Activated CD4-positive, alpha-beta T cell treated with anti-CD3 and anti-CD28 coated beads, Interleukin-2, amount 10 ng/mL, durations not matched to agents 7 days and 5 days (primary cell): Measurements from ENCODE around the gene SENP7. TPM values are rescaled to one million over a fixed set of nuclear protein-coding genes. Genes with fewer than 3 reads are reported as not detected.

Experiments
- CTCF ChIA-PET: fragments of 350-600 bp; sonication (Branson Sonifier 250); formaldehyde crosslinking; loops from one replicate; lab custom pipeline; 2021; ENCODE audit warnings: antibody characterized with exemption; lab: Charles Lee
- POLR2A ChIA-PET: fragments of 350-600 bp; sonication (Branson Sonifier 250); formaldehyde crosslinking; loops from one replicate; lab custom pipeline; 2021; ENCODE audit warnings: antibody characterized with exemption; lab: Charles Lee
- DNase-seq: peaks from one replicate; pipeline ENCODE4 v3.0.0-alpha.2; 2020
- H3K27ac Mint-ChIP-seq: one replicate; pipeline ENCODE4 v1.8.0; 2021; ENCODE audit warnings: mild to moderate bottlenecking, moderate library complexity, mixed read lengths
- H3K27me3 Mint-ChIP-seq: one replicate; pipeline ENCODE4 v1.8.0; 2021; ENCODE audit warnings: mixed read lengths
- H3K36me3 Mint-ChIP-seq: one replicate; pipeline ENCODE4 v1.8.0; 2021; ENCODE audit warnings: low read depth, mixed read lengths
- H3K4me1 Mint-ChIP-seq: one replicate; pipeline ENCODE4 v1.8.0; 2021; ENCODE audit warnings: mixed read lengths
- H3K4me3 Mint-ChIP-seq: one replicate; pipeline ENCODE4 v1.8.0; 2021; ENCODE audit warnings: mild to moderate bottlenecking, moderate library complexity, mixed read lengths
- H3K9me3 Mint-ChIP-seq: one replicate; pipeline ENCODE4 v1.8.0; 2021; ENCODE audit warnings: mixed read lengths
- total RNA-seq, 2 experiments: library from RNA; stranded (reverse); gene quantifications; one replicate each; pipeline ENCODE4 v1.2.3, GENCODE V29; 2021

The SENP7 gene
- total RNA-seq, 2 experiments from 2014 or later, result 32.1 to 34.2 TPM

- Mint-ChIP-seq H3K27me3 (no peaks in the 10 kb centered on the region), H3K4me3 (no peak overlapping the region), H3K4me1 (peaks cover 2% of the 10 kb centered on the region), H3K9me3 (peaks cover 22% of the 10 kb centered on the region), H3K36me3 (peaks cover 8% of the 10 kb centered on the region), H3K27ac (no peak overlapping the region)
- CTCF ChIA-PET, result no interaction called here
- POLR2A ChIA-PET, result no interaction called here
- no peak for DNase-seq
Measured at GRCh38 chr3:101303836-101304235, 209.2 kb downstream of the SENP7 start.

GRCh38 chr3:101303089-101303731, 209.8 kb downstream of the SENP7 start:
- H3K9me3 Mint-ChIP-seq, result peaks cover 19% of the 10 kb centered on the region
- H3K27ac Mint-ChIP-seq, result no peak overlapping the region
- peaks cover 4% of the 10 kb centered on the region for H3K36me3 Mint-ChIP-seq
- POLR2A ChIA-PET, result no interaction called here
- no peak for DNase-seq
- no peaks in the 10 kb centered on the region for H3K27me3 Mint-ChIP-seq
- CTCF ChIA-PET, result no interaction called here
- peaks cover 2% of the 10 kb centered on the region for H3K4me1 Mint-ChIP-seq
- no peak overlapping the region for H3K4me3 Mint-ChIP-seq

- no peak for DNase-seq
- Mint-ChIP-seq H3K4me3 (no peak overlapping the region), H3K27me3 (no peaks in the 10 kb centered on the region), H3K36me3 (peaks cover 1% of the 10 kb centered on the region), H3K9me3 (peaks cover 19% of the 10 kb centered on the region), H3K4me1 (peaks cover 2% of the 10 kb centered on the region), H3K27ac (no peak overlapping the region)
- POLR2A ChIA-PET, result no interaction called here
- CTCF ChIA-PET, result interaction anchor here (1.0 to 1.2 kb wide), 2 partner anchors 11 to 18 kb away, joined by 3 to 5 read pairs; no protein-coding TSS in a partner anchor
Measured at GRCh38 chr3:101300073-101300472, 212.9 kb downstream of the SENP7 start.

- ChIA-PET CTCF (no interaction called here), POLR2A (no interaction called here)
- no peak for DNase-seq
- Mint-ChIP-seq H3K27me3 (no peaks in the 10 kb centered on the region), H3K9me3 (peaks cover 5% of the 10 kb centered on the region), H3K4me1 (no peaks in the 10 kb centered on the region), H3K27ac (no peak overlapping the region), H3K4me3 (no peak overlapping the region), H3K36me3 (peaks cover 1% of the 10 kb centered on the region)
Measured at GRCh38 chr3:101292027-101292426, 221.0 kb downstream of the SENP7 start.

GRCh38 chr3:101288294-101288693, 224.7 kb downstream of the SENP7 start:
- no peaks in the 10 kb centered on the region for H3K27me3 Mint-ChIP-seq
- no peak overlapping the region for H3K27ac Mint-ChIP-seq
- H3K4me3 Mint-ChIP-seq, result no peak overlapping the region
- H3K9me3 Mint-ChIP-seq, result no peaks in the 10 kb centered on the region
- CTCF ChIA-PET, result no interaction called here
- no peaks in the 10 kb centered on the region for H3K4me1 Mint-ChIP-seq
- no peaks in the 10 kb centered on the region for H3K36me3 Mint-ChIP-seq
- DNase-seq, result no peak
- POLR2A ChIA-PET, result no interaction called here

- ChIA-PET POLR2A (no interaction called here), CTCF (interaction anchor here (1.3 kb wide), 1 partner anchor 28 kb away, joined by 3 read pairs; no protein-coding TSS in a partner anchor)
- H3K27ac Mint-ChIP-seq, result no peak overlapping the region
- H3K27me3 Mint-ChIP-seq, result no peaks in the 10 kb centered on the region
- H3K9me3 Mint-ChIP-seq, result no peaks in the 10 kb centered on the region
- no peaks in the 10 kb centered on the region for H3K36me3 Mint-ChIP-seq
- no peaks in the 10 kb centered on the region for H3K4me1 Mint-ChIP-seq
- DNase-seq, result no peak
- H3K4me3 Mint-ChIP-seq, result no peak overlapping the region
Measured at GRCh38 chr3:101284757-101285156, 228.3 kb downstream of the SENP7 start.

- Mint-ChIP-seq H3K4me3 (no peak overlapping the region), H3K4me1 (no peaks in the 10 kb centered on the region), H3K27me3 (no peaks in the 10 kb centered on the region), H3K9me3 (no peaks in the 10 kb centered on the region), H3K27ac (no peak overlapping the region), H3K36me3 (no peaks in the 10 kb centered on the region)
- POLR2A ChIA-PET, result no interaction called here
- CTCF ChIA-PET, result no interaction called here
- no peak for DNase-seq
Measured at GRCh38 chr3:101281521-101282030, 231.4 kb downstream of the SENP7 start.

GRCh38 chr3:101279765-101280385, 233.1 kb downstream of the SENP7 start:
- no peaks in the 10 kb centered on the region for H3K36me3 Mint-ChIP-seq
- H3K27me3 Mint-ChIP-seq, result no peaks in the 10 kb centered on the region
- H3K9me3 Mint-ChIP-seq, result no peaks in the 10 kb centered on the region
- H3K27ac Mint-ChIP-seq, result no peak overlapping the region
- H3K4me1 Mint-ChIP-seq, result no peaks in the 10 kb centered on the region
- ChIA-PET POLR2A (no interaction called here), CTCF (no interaction called here)
- DNase-seq, result no peak
- H3K4me3 Mint-ChIP-seq, result no peak overlapping the region

GRCh38 chr3:101279162-101279561, 233.8 kb downstream of the SENP7 start:
- CTCF ChIA-PET, result no interaction called here
- Mint-ChIP-seq H3K27me3 (no peaks in the 10 kb centered on the region), H3K27ac (no peak overlapping the region), H3K4me1 (no peaks in the 10 kb centered on the region), H3K4me3 (no peak overlapping the region), H3K9me3 (no peaks in the 10 kb centered on the region), H3K36me3 (no peaks in the 10 kb centered on the region)
- POLR2A ChIA-PET, result no interaction called here
- DNase-seq, result no peak

GRCh38 chr3:101278727-101279126, 234.3 kb downstream of the SENP7 start:
- Mint-ChIP-seq H3K36me3 (no peaks in the 10 kb centered on the region), H3K27me3 (no peaks in the 10 kb centered on the region), H3K27ac (no peak overlapping the region), H3K9me3 (no peaks in the 10 kb centered on the region), H3K4me3 (no peak overlapping the region), H3K4me1 (no peaks in the 10 kb centered on the region)
- CTCF ChIA-PET, result no interaction called here
- POLR2A ChIA-PET, result no interaction called here
- no peak for DNase-seq

Other genes starting within 250 kb of the SENP7 start
- gene IMPG2, start 192.6 kb downstream of the SENP7 start, total RNA-seq, result under 1 TPM; 0.37 to 0.50 TPM
- 10 to 100 TPM; 26.4 to 31.7 TPM for gene TRMT10C, start 48.7 kb upstream of the SENP7 start, total RNA-seq
- 100 to 1,000 TPM; 169 to 191 TPM for gene PCNP, start 61.0 kb upstream of the SENP7 start, total RNA-seq
- gene ZBTB11, start 163.9 kb upstream of the SENP7 start, total RNA-seq, result 10 to 100 TPM; 30.5 to 34.0 TPM
- gene RPL24, start 173.5 kb upstream of the SENP7 start, total RNA-seq, result 1,000 to 10,000 TPM; 1,026 to 1,105 TPM
- 10 to 100 TPM; 23.7 to 24.5 TPM for gene CEP97, start 211.4 kb upstream of the SENP7 start, total RNA-seq